Stimulated activated CD8-positive, alpha-beta memory T cell treated with anti-CD3 and anti-CD28 coated beads, Interleukin-15, amount 100 ng/mL, for 48 hours (primary cell): ENCODE data around the gene LCAT.
"Not testable (repeated sequence)": the region's sequence is repeated elsewhere in the genome, so short reads cannot be mapped to it uniquely, and the experiment has no call there.

Source experiments
- DNase-seq, 2 donors: peaks; one replicate each; pipeline ENCODE4 v3.0.0-alpha.2; 2020; ENCODE audit warnings: low read depth in 2 of 2

The LCAT gene, protein sequence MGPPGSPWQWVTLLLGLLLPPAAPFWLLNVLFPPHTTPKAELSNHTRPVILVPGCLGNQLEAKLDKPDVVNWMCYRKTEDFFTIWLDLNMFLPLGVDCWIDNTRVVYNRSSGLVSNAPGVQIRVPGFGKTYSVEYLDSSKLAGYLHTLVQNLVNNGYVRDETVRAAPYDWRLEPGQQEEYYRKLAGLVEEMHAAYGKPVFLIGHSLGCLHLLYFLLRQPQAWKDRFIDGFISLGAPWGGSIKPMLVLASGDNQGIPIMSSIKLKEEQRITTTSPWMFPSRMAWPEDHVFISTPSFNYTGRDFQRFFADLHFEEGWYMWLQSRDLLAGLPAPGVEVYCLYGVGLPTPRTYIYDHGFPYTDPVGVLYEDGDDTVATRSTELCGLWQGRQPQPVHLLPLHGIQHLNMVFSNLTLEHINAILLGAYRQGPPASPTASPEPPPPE

GRCh38 chr16:67943619-67944504 is at the start of gene LCAT:
LCAT (minus strand) TSS chr16:67944120; CDS start chr16:67944101, 19 bp downstream.
- DNase-seq = no peak

GRCh38 chr16:67993207-67994039 is 49.5 kb upstream of the LCAT start:
- DNase-seq = peak; percentile 78 to 83

DNA sequence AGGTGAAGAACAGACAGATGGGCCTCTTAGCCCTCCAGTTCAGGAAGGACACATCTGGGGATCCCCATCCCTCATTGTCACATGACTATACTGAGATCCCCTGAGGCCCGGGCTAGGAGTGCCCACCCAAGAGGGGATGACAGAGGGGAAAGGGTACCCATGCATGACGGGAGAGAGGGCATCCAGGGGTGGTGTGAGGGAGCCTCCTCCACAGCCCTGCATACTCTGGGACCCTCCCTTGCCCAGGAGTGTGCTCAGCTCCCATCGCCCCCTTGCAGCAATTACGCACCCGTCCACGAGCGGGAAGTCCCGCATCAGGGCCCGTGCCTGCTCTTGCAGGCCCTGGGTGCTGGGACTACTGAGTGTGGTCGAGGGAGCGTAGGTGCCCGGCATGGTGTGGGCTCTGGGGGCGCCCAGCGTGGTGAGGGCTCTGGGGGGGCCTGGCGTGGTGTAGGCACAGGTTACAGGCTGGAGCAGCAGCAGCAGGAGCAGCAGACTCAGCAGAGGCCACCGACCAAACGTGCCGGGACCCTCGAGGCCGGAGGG is 48.8 kb upstream of the LCAT start:
- DNase-seq = no peak

GRCh38 chr16:67990018-67990386 is 46.1 kb upstream of the LCAT start:
- DNase-seq = no peak

DNA sequence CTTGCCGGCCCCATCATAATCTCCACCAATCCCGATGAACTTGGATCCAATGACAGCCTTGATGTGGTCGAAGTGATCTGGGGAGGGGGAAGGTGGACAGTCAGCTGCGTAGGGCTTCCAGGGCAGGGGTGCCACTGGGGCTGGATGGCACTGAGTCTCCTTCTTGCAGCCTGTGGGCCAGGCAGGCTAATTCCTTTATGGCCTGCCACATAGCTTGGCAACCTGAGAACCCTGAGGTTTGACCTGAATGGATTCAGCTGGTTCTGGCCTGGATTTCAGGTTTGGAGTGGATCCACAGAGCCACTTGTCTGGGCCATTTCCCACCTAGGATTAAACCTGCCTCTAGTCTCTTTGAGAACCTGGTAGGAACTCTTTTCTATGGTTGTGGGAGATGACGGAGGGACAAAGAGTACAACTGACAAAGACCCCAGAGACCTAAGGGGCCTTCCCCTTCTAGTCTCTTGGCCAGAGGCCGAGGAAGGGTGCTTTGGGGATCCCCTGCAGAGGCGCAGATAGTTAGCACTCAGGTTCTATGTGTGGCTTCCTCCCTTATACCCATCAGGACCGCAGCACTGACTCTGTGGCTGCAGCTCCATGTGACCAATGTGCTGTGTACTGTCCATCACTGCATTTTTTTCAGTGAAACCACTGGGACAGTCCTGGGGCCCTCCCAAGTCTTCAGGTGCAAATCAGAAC is 45.5 kb upstream of the LCAT start:
- DNase-seq = no peak

GRCh38 chr16:67988675-67989074 is 44.8 kb upstream of the LCAT start:
- no peak for DNase-seq

DNA sequence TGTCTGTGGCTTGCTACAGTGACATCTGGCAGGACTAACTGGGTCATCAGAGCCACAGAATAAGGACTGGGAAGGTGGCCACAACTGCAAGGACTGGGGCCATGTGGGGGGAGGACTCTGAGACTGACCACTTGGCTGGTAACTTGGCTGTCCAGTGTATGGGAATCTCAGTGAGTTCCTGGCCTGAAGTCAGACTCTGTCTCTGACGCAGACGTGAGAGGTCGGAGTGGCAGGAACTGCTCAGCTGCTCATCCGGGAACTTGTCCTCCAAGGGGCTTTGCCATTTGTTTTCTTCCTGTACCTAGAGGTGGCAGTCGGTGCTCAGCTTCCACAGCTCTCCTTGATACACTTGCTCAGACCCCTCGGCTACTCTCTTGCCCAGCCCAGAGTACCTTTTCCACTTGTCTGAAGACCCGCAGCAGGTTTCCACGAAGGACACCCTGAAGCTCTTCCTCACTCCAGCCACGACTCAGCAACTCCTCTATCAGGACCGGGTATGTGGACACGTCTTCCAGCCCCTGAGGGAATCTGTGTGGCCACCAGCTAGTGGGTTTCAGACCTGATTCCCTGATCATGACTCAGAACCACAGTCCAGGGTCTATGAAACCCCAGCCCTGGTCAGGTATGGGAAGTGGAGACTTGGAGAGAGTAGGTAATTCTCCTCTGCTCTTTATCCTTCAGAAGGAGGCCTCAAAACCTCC is 43.7 kb upstream of the LCAT start:
- DNase-seq = no peak

GRCh38 chr16:67986949-67987348 is 43.0 kb upstream of the LCAT start:
- DNase-seq = no peak

DNA sequence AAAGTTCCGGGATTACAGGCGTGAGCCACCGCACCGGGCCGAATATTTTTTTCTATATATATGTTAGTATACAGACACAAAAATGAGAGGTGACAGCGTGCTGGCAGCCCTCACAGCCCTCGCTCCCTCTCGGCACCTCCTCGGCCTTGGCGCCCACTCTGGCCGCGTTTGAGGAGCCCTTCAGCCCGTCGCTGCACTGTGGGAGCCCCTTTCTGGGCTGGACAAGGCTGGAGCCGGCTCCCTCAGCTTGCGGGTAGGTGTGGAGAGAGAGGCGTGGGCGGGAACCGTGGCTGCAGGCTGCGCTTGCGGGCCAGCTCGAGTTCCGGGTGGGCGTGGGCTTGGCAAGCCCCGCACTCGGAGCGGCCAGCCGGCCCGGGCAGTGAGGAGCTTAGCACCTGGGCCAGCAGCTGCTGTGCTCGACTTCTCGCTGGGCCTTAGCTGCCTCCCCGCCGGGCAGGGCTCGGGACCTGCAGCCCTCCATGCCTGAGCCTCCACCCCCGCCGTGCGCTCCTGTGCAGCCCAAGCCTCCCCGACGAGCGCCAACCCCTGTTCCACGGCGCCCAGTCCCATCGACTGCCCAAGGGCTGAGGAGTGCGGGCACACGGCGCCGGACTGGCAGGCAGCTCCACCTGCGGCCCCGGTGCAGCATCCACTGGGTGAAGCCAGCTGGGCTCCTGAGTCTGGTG is 38.2 kb upstream of the LCAT start:
- no peak for DNase-seq

DNA sequence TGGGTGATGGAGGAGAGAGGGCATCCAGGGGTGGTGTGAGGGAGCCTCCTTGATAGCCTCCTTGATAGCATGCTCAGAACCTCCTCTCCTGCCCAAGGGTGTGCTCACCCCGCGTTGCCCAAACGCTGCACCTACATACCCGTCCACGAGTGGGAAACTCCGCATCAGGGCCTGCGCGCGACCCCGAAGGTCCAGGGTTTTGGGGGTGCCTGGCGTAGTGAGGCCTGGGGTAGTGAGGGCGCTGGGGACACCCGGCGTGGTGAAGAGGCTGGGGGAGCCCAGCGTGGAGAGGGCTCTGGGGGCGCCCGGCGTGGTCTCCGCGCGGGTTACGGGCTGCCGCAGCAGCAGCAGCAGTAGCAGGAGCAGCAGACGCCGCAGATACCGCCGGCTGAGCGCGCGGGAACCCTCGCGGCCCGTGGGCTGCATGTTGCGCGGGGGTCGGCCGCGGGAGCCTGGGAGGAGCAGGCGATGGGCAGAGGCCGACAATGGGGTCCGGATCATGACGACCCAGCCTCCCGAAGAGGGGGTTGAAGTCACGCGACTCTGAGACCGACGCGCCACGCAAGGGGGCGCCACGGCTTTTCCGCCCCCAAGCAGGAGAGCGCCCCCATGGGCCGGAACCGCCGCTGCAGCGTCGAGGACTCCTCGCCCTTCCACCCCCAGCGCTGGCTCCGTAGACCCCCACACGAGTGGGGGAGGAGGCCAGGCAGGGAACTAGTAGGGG is 36.2 kb upstream of the LCAT start, which contains the start of gene DPEP3:
DPEP3 (minus strand) TSS at position 545 of the 724 bp plus-strand sequence; CDS start at position 426, 119 bp downstream.
- no peak for DNase-seq

DNA sequence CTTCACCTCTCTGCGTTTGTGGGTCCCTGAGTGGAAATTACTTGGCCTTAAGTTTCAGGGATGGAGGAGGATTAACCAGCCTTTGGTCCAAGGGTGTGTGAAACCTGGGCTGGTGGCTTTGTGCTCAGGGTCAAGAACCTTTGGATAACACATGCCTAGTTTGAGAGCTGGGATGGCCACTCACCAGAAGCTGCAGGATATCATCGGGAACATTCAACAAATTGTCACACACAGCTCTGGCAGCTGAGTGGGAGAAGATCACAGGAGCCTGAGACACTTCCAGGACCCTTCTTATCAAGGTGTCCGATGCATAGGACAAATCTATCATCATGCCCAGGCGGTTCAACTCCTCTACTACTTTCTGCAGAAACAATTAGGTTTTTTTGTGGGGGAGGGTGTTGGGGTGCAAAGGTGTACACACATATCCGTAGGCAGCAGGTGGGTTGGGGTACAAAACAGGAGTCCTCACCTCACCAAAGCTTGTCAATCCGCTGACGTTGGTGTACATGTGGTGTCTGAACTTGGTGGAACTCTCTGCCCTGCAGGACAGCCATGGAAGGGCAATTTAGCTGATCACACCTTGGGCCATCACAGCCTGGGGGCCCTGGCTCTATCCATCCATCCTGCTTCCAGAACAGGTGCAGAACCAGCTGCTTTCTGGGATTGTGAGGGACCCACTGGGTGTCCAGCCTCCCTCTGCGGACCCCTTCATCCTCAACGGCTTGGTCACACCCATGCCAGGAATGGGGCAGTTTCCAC is 33.7 kb upstream of the LCAT start:
- no peak for DNase-seq

DNA sequence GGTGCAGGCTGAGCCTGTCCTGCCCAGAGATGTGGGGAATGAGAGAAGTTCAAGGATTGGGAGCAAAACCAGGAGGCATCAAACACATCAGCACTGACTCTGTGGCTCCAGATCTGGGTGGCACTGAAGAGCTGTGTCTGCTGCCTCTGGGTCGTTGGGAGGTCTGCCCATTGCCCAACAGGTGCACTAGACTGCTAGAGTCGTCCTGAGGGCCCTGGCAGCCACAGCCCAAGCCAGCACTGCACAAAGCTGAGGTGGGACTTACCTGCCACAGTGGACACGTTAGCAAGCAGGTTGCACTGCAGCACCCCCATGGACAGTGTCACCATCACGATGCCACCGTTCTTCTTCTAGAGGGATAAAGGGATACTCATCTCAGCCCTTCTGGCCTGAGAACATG is 33.1 kb upstream of the LCAT start:
- DNase-seq = no peak

- DNase-seq = no peak
These were observed 32.3 kb upstream of the LCAT start for GRCh38 chr16:67976205-67976604.

DNA sequence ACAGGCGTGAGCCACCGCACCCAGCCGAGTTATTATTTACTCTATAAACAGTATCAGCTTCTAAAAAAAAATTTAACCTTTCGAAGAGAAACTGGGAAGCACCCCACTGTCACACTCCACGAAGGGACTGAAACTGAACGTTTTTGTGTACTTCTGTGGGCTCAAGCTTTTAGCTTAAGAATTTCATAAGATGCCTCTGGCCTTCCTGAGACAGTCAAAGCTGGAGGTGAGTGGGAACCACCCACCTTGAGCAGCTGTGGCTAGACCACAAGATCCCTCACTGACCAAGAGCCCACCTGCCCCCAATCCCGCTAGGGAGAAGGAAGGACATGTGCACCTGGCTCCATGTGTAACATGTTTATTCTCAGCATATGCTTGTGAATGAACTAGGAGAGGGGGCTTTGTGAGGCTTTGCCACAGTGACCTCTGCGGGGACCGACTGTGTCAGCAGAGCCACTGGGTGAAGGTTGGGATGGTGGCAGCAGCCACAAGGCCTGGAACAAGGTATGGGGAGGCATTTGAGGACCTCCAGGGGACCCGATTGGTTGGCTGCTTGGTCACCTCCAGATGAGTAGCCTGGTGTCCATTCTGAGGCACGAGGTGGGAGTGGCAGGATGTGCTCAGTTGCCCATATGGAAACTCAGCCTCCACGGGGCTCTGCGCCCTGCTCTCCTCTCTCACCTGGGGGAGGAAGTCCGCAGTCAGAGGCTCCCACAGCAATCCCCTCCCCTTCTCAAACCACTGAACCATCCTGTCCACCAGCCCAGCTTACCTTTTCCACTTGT is 31.6 kb upstream of the LCAT start:
- DNase-seq = no peak

DNA sequence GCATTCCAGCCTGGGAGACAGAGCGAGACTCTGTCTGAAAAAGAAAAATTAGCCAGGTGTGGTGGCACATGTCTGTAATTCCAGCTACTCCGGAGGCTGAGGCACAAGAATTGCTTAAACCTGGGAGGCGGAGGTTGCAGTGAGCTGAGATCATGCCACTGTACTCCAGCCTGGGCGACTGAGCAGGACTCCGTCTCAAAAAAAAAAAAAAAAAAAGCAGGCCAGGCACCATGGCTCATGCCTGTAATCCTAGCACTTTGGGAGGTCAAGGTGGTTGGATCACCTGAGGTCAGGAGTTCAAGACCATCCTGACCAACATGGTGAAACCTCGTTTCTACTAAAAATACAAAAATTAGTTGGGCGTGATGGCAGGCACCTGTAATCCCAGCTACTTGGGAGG is 28.4 kb upstream of the LCAT start:
- not testable (repeated sequence) for DNase-seq

GRCh38 chr16:67971111-67971510 is 27.2 kb upstream of the LCAT start:
- DNase-seq = no peak

DNA sequence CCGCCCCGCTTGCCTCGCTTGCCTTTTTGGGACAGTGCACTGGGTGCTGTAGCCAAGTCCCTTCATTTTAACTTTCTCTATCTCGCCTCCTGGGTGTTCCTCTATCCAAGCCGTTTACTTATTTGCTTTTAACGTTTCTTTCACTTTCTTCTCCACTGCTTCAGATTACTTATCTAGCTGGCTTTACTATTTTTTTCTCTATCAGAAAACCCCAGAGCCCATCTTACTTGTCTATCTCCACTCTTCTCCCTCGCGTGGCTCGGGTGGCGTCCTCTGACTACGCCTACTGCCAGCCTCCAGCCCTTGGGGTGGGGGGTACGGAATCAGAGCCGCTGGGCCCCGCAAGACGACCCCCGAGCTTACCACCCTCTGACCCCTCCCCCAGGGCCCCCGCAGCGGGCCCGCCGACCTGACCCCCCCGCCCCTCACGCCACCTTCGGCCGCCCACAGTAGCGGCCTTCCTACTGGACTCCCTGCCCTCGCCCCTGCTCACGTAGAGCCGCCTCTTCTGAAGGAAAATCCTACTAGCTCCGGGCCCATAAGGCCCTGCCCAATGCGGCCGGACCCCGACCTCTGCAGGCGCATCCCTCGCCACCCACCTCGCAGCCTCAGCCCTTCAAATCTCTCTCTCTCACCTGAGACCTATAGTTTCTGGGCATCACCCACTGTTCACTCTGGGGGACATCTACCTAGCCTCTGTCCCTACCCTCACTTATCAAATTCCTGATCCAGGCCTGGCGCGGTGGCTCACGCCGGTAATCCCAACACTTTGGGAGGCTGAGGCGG is 25.5 kb upstream of the LCAT start:
- no peak for DNase-seq
